DND-41 (cell line): ENCODE results near the gene COX5A.

Experiments
- EZH2 ChIP-seq: IDR thresholded peaks from 3 replicates; pipeline ENCODE4 v1.6.1; 2012; ENCODE audit warnings: borderline replicate concordance, low read depth, mild to moderate bottlenecking, moderate library complexity, low read length, inconsistent platforms; ENCODE audit not compliant: severe bottlenecking
- TF ChIP-seq, protein P1 (sequence below): IDR thresholded peaks from 2 replicates; pipeline ENCODE4 v1.5.1; 2012; ENCODE audit warnings: borderline replicate concordance, low read length, moderate library complexity, mild to moderate bottlenecking; ENCODE audit not compliant: poor library complexity, severe bottlenecking; ENCODE audit errors: extremely low read depth

DNA sequence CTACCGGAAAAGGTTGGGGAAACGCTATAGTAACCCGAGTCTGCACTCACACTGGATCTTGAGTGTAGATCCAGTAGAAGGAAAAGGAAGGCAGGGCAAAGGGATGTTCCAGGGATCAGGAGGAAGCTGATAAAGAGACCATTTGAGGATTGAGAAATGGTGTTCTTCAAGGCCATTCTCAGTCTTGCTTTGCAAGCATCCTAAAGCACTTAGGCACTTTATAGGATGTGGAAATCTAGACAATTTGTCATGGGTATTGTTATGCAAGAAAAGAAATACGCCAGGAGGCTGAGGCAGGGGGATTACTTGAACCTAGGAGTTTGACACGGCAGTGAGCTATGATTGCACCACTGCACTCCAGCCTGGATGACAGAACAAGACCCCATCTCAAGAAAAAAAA is 44.3 kb upstream of the COX5A start:
- TF ChIP-seq EZH2 = no peak
- TF ChIP-seq, protein P1, sequence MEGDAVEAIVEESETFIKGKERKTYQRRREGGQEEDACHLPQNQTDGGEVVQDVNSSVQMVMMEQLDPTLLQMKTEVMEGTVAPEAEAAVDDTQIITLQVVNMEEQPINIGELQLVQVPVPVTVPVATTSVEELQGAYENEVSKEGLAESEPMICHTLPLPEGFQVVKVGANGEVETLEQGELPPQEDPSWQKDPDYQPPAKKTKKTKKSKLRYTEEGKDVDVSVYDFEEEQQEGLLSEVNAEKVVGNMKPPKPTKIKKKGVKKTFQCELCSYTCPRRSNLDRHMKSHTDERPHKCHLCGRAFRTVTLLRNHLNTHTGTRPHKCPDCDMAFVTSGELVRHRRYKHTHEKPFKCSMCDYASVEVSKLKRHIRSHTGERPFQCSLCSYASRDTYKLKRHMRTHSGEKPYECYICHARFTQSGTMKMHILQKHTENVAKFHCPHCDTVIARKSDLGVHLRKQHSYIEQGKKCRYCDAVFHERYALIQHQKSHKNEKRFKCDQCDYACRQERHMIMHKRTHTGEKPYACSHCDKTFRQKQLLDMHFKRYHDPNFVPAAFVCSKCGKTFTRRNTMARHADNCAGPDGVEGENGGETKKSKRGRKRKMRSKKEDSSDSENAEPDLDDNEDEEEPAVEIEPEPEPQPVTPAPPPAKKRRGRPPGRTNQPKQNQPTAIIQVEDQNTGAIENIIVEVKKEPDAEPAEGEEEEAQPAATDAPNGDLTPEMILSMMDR = no peak
